Vagina (tissue), 2 donors: ENCODE data around the gene WAPL.

Experiments used
- CTCF ChIP-seq, 3 experiments: fragments of 450-650 bp in 2 of 3; fragments of 200-600 bp in 1 of 3; sonication (generic) in 1 of 3; IDR thresholded peaks; one replicate each; pipeline ENCODE4 v1.5.1; 2017 to 2019; ENCODE audit warnings: antibody characterized with exemption in 3 of 3, mild to moderate bottlenecking in 2 of 3, moderate library complexity in 2 of 3
- POLR2A ChIP-seq, 2 donors: fragments of 450-650 bp; IDR thresholded peaks; one replicate each; pipeline ENCODE4 v1.6.1; 2017; ENCODE audit warnings: antibody characterized with exemption in 2 of 2, mild to moderate bottlenecking in 2 of 2, moderate library complexity in 2 of 2

- TF ChIP-seq POLR2A (IDR thresholded peaks at IDR 0.05) (no peak), CTCF (IDR thresholded peaks at IDR 0.05) (no peak)
Measured at GRCh38 chr10:86423739-86424138, 97.9 kb downstream of the WAPL start.
